Measurements from ENCODE around the gene ZNF646.
A peak's percentile ranks its signal among the peaks of the same experiment; 100 is the strongest.

The ZNF646 gene

DNA sequence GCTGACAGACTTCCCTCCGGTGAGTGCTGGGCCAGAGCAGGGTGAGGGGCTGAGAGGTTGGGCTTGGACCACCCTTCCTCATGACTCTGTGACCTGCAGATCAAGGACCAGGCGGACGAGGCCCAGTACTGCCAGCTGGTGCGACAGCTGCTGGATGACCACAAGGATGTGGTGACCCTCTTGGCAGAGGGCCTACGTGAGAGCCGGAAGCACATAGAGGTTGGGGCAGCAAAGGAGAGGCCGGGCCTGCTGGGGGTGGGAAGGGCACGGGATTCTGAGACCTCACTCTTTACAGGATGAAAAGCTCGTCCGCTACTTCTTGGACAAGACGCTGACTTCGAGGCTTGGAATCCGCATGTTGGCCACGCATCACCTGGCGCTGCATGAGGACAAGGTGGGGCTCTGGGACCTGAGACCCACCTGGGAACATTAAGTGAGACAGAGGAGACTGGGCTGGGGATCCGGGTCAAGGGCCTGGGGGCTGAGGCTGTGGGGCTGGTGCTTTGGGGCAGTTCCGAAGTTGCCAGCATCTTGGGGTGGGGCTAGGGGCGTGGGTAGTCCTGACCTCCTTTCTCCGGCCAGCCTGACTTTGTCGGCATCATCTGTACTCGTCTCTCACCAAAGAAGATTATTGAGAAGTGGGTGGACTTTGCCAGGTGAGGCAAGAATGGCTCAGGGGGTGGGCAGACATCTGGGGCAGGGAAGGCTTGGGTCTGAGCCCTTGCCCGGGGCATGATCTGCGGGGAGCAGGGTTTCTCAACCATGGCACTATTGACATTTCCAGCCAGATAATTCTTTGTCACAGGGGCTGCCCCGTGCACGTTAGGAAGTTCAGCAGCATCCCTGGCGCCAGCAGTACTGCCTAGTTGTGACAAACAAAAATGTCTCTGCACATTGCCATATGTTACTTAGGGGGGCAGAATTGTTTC lies 36.1 kb downstream of the ZNF646 start:
- no peak for DNase-seq

- DNase-seq, result no peak
Observed at GRCh38 chr16:31111881-31112466, 37.8 kb downstream of the ZNF646 start.

- DNase-seq, result no peak
Observed at GRCh38 chr16:31112711-31113110, 38.5 kb downstream of the ZNF646 start.

GRCh38 chr16:31113121-31114120 lies 39.2 kb downstream of the ZNF646 start:
- no peak for DNase-seq

DNA sequence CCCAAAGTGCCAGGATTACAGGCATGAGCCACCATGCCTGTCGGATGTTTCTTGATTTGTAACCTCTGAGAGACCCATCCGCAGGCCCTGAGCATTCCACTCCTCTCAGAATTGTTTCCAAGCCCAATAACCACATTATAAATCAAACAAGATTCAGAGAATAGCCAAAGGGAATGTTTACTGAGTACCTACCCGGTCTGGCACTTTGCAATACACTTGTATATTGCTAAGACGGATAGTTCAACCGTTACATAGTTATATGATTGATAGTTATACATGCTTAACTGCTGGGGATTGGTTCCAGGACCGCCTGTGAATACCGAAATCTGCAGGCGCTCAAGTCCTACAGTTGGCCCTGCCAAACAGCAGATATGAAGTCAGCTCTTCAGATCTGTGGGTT lies 40.2 kb downstream of the ZNF646 start:
- DNase-seq, result no peak

GRCh38 chr16:31117384-31118222 lies 43.4 kb downstream of the ZNF646 start, which contains the start of gene KAT8:
TSS of gene KAT8 (plus strand) at chr16:31117664. CDS start at chr16:31117682, 18 bp downstream.
- DNase-seq, result peak; percentile 98

DNA sequence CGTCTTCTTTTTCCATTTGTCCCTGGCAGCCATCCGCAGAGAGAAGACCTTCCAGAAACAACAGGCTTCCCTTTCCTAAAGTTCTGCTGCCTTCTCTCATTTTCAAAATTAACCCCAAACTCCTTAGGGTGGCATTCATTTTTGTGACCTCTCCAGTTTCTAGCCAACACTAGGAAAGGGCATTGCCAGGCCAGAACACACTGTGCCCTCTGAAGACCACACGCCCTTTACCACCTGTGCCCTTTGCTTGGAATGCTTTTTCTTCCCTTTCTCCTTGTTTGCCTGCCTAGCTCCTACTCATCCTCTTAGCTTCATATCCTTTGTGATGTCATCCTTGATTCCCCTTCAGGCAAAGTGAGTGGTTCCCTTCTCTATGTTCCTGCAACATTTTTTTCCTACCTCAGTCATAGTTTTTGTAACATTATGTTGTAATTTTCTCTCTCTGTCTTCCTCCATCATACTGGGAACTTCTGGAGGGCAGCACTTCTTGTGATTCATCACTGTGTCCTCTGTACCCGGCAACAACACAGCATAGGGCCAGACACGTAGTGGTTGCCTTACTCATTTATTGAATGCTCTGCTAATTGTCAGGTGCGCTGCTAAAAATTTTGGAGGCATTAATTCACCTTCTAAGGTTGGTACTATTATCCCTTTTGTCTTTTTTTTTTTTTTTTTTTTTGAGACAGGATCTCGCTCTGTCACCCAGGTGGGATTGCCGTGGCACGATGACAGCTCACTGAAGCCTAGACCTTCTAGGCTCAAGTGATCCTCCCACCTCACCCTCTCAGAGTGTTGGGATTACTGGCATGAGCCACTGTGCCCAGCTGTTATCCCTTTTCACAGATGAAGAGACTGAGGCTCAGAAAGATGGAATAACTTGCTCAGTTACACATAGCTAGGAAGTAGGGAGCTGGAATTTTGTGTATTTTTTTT lies 44.3 kb downstream of the ZNF646 start:
- DNase-seq, result no peak

- DNase-seq, result no peak
Observed at GRCh38 chr16:31120129-31120528, 45.9 kb downstream of the ZNF646 start.

GRCh38 chr16:31125844-31126243 lies 51.6 kb downstream of the ZNF646 start:
- no peak for DNase-seq

- no peak for DNase-seq
Observed at GRCh38 chr16:31127182-31127581, 53.0 kb downstream of the ZNF646 start.

DNA sequence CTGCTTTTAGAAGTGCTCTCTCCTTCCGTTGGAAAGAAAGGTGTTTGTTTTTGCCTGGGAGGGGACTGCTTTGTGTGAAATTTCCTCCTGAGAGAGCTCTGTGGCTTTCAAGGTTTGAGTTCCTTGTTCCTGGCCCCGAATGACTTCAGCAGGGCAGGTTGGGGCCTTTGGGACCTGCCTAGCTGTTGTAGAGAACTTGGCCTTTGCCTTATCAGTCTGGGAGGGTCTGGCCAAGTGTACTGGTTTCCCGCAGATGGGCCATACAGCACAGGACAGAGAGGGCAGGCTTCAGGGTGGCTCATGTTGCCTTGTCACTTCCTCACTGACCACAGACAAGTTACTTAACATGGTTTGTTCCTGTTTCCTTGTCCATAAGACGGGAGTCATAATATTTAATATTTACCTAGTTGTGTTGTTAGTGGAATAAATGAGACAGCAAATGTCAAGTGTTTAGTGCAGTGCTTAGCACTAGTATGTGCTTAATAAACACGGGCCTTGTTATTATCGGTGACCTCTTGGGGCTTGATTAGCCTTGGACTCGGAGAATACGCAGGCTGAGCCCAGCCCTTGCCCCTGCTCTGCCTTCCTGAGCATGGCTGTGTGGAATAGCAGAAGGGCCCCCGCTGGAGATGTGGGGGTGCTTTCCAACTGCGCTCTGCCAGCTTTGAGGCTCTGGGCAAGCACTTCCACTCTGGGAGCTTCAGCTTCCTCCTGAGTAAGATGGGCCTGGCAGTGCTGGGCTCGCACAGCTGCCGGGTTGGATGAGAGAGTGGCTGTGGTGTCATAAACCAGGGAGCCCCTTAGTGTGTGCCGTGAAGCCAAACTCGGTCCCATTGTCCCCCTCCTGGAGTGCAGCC lies 54.7 kb downstream of the ZNF646 start:
- DNase-seq, result no peak

GRCh38 chr16:31129568-31130335 lies 55.5 kb downstream of the ZNF646 start:
- no peak for DNase-seq

GRCh38 chr16:31130336-31130891 lies 56.2 kb downstream of the ZNF646 start:
- no peak for DNase-seq

GRCh38 chr16:31130899-31131298 lies 56.7 kb downstream of the ZNF646 start:
- DNase-seq, result no peak

DNA sequence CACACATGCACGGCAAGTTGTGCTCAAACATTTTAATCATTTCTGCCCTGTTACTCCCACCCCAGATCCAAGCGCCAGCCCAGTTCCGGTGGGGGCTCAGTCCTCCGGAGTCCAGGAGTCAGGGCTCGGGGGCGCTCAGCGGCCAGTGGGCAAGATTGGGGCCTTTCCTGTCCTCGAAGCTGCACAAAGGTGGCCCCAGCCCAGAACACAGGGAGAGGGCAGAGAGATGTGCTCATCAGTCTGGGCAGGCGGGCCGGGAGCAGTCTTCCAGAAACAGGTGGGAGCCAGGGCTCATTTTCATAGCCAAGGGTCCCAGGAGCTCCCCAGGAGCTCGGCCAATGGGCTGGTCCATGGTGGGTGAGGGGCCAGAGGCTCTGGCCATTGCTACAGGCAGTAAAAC lies 57.2 kb downstream of the ZNF646 start:
- DNase-seq, result no peak

DNA sequence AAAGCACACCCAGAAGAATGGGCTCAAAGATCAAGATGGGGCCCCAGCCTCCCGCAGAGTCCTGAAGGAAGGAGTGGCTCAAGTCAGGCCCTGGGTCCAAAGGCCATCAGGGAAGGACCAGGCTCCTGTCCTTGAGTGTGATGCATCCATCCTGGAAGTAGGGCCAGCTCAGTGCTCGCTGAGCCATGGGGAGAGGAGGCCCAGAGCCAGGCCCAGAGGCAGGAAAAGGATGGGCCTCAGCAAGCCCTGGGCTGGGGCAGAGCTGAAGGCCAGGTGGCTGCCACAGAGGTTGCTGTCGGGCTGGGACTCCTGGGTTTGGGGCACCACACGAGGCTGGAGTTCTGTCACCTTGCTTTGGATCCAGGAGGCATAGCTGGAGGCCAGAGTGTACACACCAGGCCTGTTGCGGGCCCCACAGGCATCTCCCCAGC lies 57.6 kb downstream of the ZNF646 start:
- DNase-seq, result no peak

- no peak for DNase-seq
Observed at GRCh38 chr16:31132303-31132979, 58.2 kb downstream of the ZNF646 start.

DNA sequence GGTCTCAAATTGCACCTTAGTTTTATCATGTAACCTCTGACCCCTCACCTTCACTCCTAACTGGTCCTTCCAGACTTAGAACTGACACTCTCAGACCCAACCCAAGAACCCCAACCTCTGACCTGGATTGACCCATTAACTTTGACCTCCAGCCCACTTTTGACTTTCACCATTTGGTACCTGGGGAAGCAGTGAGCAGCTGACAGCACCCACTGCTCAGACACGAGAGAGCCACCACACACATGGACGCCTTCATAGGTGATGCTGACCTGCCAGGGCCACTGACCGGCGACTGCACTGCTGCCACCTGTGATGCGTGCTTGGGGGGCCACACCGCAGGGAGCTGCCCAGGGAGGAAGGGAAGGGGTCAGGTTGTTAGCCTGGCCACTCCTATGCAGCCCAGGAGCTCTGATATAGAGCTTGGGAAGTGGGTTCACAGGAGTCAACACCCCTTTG lies 58.9 kb downstream of the ZNF646 start:
- DNase-seq, result no peak
